NCI-H446 treated with DMSO at 0.1 percent for 48 hours (cell line): ENCODE data around the gene BMPR1B.
"Not testable (repeated sequence)": the region's sequence is repeated elsewhere in the genome, so short reads cannot be mapped to it uniquely, and the experiment has no call there.

Experiments used
- DNase-seq: peaks from one replicate; lab custom pipeline; 2025; lab: John Stamatoyannopoulos, UW

The BMPR1B gene

GRCh38 chr4:95038791-95039190 lies 281.0 kb downstream of the BMPR1B start:
- DNase-seq: no peak

GRCh38 chr4:95044324-95044837 lies 286.6 kb downstream of the BMPR1B start:
- DNase-seq: no peak

GRCh38 chr4:95045429-95045828 lies 287.7 kb downstream of the BMPR1B start:
- no peak for DNase-seq

- no peak for DNase-seq
Observed at GRCh38 chr4:95048296-95048695, 290.5 kb downstream of the BMPR1B start.

- DNase-seq: no peak
Observed at GRCh38 chr4:95049551-95050233, 291.9 kb downstream of the BMPR1B start.

GRCh38 chr4:95050980-95051701 lies 293.4 kb downstream of the BMPR1B start:
- DNase-seq: no peak

GRCh38 chr4:95051702-95052020 lies 293.9 kb downstream of the BMPR1B start:
- no peak for DNase-seq

- no peak for DNase-seq
Observed at GRCh38 chr4:95058991-95059390, 301.2 kb downstream of the BMPR1B start.

- DNase-seq: peak; percentile 23
Observed at GRCh38 chr4:95059663-95060062, 301.9 kb downstream of the BMPR1B start.

- DNase-seq: no peak
Observed at GRCh38 chr4:95061220-95061619, 303.5 kb downstream of the BMPR1B start.

GRCh38 chr4:95061801-95062200 lies 304.0 kb downstream of the BMPR1B start:
- DNase-seq: not testable (repeated sequence)

GRCh38 chr4:95066050-95066449 lies 308.3 kb downstream of the BMPR1B start:
- DNase-seq: no peak

GRCh38 chr4:95068401-95068800 lies 310.6 kb downstream of the BMPR1B start:
- no peak for DNase-seq

- DNase-seq: no peak
Observed at GRCh38 chr4:95068818-95069478, 311.2 kb downstream of the BMPR1B start.

GRCh38 chr4:95071851-95072250 lies 314.1 kb downstream of the BMPR1B start:
- no peak for DNase-seq

GRCh38 chr4:95073646-95074045 lies 315.9 kb downstream of the BMPR1B start:
- no peak for DNase-seq

- no peak for DNase-seq
Observed at GRCh38 chr4:95077864-95078263, 320.1 kb downstream of the BMPR1B start.

GRCh38 chr4:95080969-95081368 lies 323.2 kb downstream of the BMPR1B start:
- no peak for DNase-seq

- no peak for DNase-seq
Observed at GRCh38 chr4:95084584-95084983, 326.8 kb downstream of the BMPR1B start.

GRCh38 chr4:95085124-95085833 lies 327.5 kb downstream of the BMPR1B start:
- DNase-seq: no peak

GRCh38 chr4:95086551-95086950 lies 328.8 kb downstream of the BMPR1B start:
- no peak for DNase-seq

- DNase-seq: no peak
Observed at GRCh38 chr4:95087657-95088455, 330.1 kb downstream of the BMPR1B start.
